ENCODE results near the gene KCNAB1.
A peak's percentile ranks its signal among the peaks of the same experiment; 100 is the strongest.

The KCNAB1 gene

GRCh38 chr3:156492801-156493261 is 372.5 kb downstream of the KCNAB1 start:
- DNase-seq (ENCODE audit: low spot score), result no peak

GRCh38 chr3:156493887-156494286 is 373.5 kb downstream of the KCNAB1 start:
- DNase-seq (ENCODE audit: low spot score), result no peak

- DNase-seq (ENCODE audit: low spot score), result no peak
Observed at GRCh38 chr3:156495816-156496215, 375.4 kb downstream of the KCNAB1 start.

- no peak for DNase-seq (ENCODE audit: low spot score)
Observed at GRCh38 chr3:156497326-156497725, 376.9 kb downstream of the KCNAB1 start.

- DNase-seq (ENCODE audit: low spot score), result no peak
Observed at GRCh38 chr3:156498307-156498706, 377.9 kb downstream of the KCNAB1 start.

- DNase-seq (ENCODE audit: low spot score), result peak; percentile 49
Observed at GRCh38 chr3:156507285-156507684, 386.9 kb downstream of the KCNAB1 start.

GRCh38 chr3:156509189-156510174 is 389.1 kb downstream of the KCNAB1 start:
- peak; percentile 70 for DNase-seq (ENCODE audit: low spot score)

- no peak for DNase-seq (ENCODE audit: low spot score)
Observed at GRCh38 chr3:156511987-156512677, 391.8 kb downstream of the KCNAB1 start.

GRCh38 chr3:156513619-156514018 is 393.2 kb downstream of the KCNAB1 start:
- no peak for DNase-seq (ENCODE audit: low spot score)

- no peak for DNase-seq (ENCODE audit: low spot score)
Observed at GRCh38 chr3:156516284-156516683, 395.9 kb downstream of the KCNAB1 start.

GRCh38 chr3:156516961-156517360 is 396.6 kb downstream of the KCNAB1 start:
- DNase-seq (ENCODE audit: low spot score), result no peak

GRCh38 chr3:156518726-156519125 is 398.3 kb downstream of the KCNAB1 start:
- DNase-seq (ENCODE audit: low spot score), result no peak

- DNase-seq (ENCODE audit: low spot score), result no peak
Observed at GRCh38 chr3:156519758-156520162, 399.4 kb downstream of the KCNAB1 start.

GRCh38 chr3:156522673-156523072 is 402.3 kb downstream of the KCNAB1 start:
- DNase-seq (ENCODE audit: low spot score), result no peak

- DNase-seq (ENCODE audit: low spot score), result no peak
Observed at GRCh38 chr3:156525808-156526207, 405.4 kb downstream of the KCNAB1 start.

- no peak for DNase-seq (ENCODE audit: low spot score)
Observed at GRCh38 chr3:156527060-156527459, 406.7 kb downstream of the KCNAB1 start.

GRCh38 chr3:156530980-156531379 is 410.6 kb downstream of the KCNAB1 start:
- no peak for DNase-seq (ENCODE audit: low spot score)

- no peak for DNase-seq (ENCODE audit: low spot score)
Observed at GRCh38 chr3:156532730-156533129, 412.4 kb downstream of the KCNAB1 start.

GRCh38 chr3:156533205-156533604 is 412.8 kb downstream of the KCNAB1 start:
- no peak for DNase-seq (ENCODE audit: low spot score)

- peak; percentile 95 for DNase-seq (ENCODE audit: low spot score)
Observed at GRCh38 chr3:156535162-156535627, 414.8 kb downstream of the KCNAB1 start.

- DNase-seq (ENCODE audit: low spot score), result no peak
Observed at GRCh38 chr3:156535798-156536197, 415.4 kb downstream of the KCNAB1 start.

- DNase-seq (ENCODE audit: low spot score), result no peak
Observed at GRCh38 chr3:156536524-156537316, 416.3 kb downstream of the KCNAB1 start.
